ENCODE results near the gene CLDN14.
A peak's percentile ranks its signal among the peaks of the same experiment; 100 is the strongest.

Gene CLDN14

GRCh38 chr21:36486246-36486645 lies 6.3 kb upstream of the CLDN14 start:
- H3K27ac ChIP-seq = no peak overlapping the region
- no peak for TF ChIP-seq ZFX (IDR thresholded peaks at IDR 0.05)
- TF ChIP-seq CTCF (conservative IDR thresholded peaks at IDR 0.05) = no peak

GRCh38 chr21:36485476-36485875 lies 5.6 kb upstream of the CLDN14 start:
- TF ChIP-seq ZFX (IDR thresholded peaks at IDR 0.05) = no peak
- no peak for TF ChIP-seq CTCF (conservative IDR thresholded peaks at IDR 0.05)
- no peak overlapping the region for H3K27ac ChIP-seq

- TF ChIP-seq CTCF (conservative IDR thresholded peaks at IDR 0.05) (no peak), ZFX (IDR thresholded peaks at IDR 0.05) (no peak)
- no peak overlapping the region for H3K27ac ChIP-seq
Measured at GRCh38 chr21:36483095-36483494, 3.2 kb upstream of the CLDN14 start.

GRCh38 chr21:36482673-36483072 lies 2.8 kb upstream of the CLDN14 start:
- TF ChIP-seq ZFX (IDR thresholded peaks at IDR 0.05) (no peak), CTCF (conservative IDR thresholded peaks at IDR 0.05) (no peak)
- no peak overlapping the region; the same call in 1 of the 2 replicates for H3K27ac ChIP-seq

GRCh38 chr21:36482181-36482580 lies 2.3 kb upstream of the CLDN14 start:
- TF ChIP-seq ZFX (IDR thresholded peaks at IDR 0.05) = no peak
- TF ChIP-seq CTCF (conservative IDR thresholded peaks at IDR 0.05) = no peak
- peak overlapping the region; percentile 71 for H3K27ac ChIP-seq

- H3K27ac ChIP-seq = peak overlapping the region; percentile 71
- TF ChIP-seq ZFX (IDR thresholded peaks at IDR 0.05) = no peak
- no peak for TF ChIP-seq CTCF (conservative IDR thresholded peaks at IDR 0.05)
Measured at GRCh38 chr21:36481639-36482038, 1.7 kb upstream of the CLDN14 start.

GRCh38 chr21:36480618-36481017 lies 696 bp upstream of the CLDN14 start:
- TF ChIP-seq CTCF (conservative IDR thresholded peaks at IDR 0.05) (no peak), ZFX (IDR thresholded peaks at IDR 0.05) (no peak)

More at GRCh38 chr21:36480618-36481017, 696 bp upstream of the CLDN14 start:
- peak overlapping the region; percentile 51 for H3K27ac ChIP-seq
